BLaER1 treated with 17β-estradiol and CSF1 and Interleukin-3, amounts not matched to agents 10 nM and 100 nM (cell line): ENCODE measurements around the gene FBXO40.

ENCODE experiments used
- H3K27ac ChIP-seq, 11 experiments: shearing (Covaris generic); formaldehyde crosslinking; 2 replicates each; pipeline ENCODE4 v1.8.1; 2022
- H3K27me3 ChIP-seq, 11 experiments: shearing (Covaris generic); formaldehyde crosslinking; 2 replicates each; pipeline ENCODE4 v1.8.1; 2022
- H3K36me3 ChIP-seq, 11 experiments: shearing (Covaris generic); formaldehyde crosslinking; 2 replicates each; pipeline ENCODE4 v1.8.1; 2022
- H3K4me1 ChIP-seq, 10 experiments: shearing (Covaris generic); formaldehyde crosslinking; 2 replicates each; pipeline ENCODE4 v1.8.1; 2022
- H3K4me2 ChIP-seq, 11 experiments: shearing (Covaris generic); formaldehyde crosslinking; 2 replicates each; pipeline ENCODE4 v1.8.1; 2022
- H3K4me3 ChIP-seq, 10 experiments: shearing (Covaris generic); formaldehyde crosslinking; 2 replicates each; pipeline ENCODE4 v1.8.1; 2022
- H3K9ac ChIP-seq, 11 experiments: shearing (Covaris generic); formaldehyde crosslinking; 2 replicates each; pipeline ENCODE4 v1.8.1; 2022
- H3K9me3 ChIP-seq, 11 experiments: shearing (Covaris generic); formaldehyde crosslinking; replicated peaks in 1 of 11; 2 replicates each; pipeline ENCODE4 v1.8.1; 2022
- H4K20me1 ChIP-seq, 11 experiments: shearing (Covaris generic); formaldehyde crosslinking; 2 replicates each; pipeline ENCODE4 v1.8.1; 2022
- Cebpa-rat ChIP-seq, 11 experiments: shearing (Covaris generic); IDR thresholded peaks; 2 replicates each; pipeline ENCODE4 v1.8.1; 2022

FBXO40 gene

DNA sequence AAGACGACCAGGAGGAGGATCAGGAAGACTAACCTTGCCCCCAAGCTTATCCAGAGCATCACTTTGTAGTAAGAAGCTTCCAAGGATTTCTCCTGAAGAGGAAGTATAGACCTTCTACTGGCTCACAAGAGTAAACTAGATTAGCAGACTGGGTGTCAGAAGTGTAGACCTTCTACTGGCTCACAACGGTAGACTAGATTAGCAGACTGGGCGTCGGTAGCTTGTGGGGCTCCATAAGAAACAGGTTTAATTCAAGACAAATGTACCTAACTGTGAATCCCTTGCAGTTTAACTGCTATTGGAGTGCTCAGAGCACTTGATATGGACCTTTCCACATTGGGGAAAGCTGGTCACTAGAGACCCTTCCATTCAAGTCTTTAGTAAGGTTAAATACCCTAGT lies 12.9 kb downstream of the FBXO40 start:
- Histone ChIP-seq H4K20me1 (no peaks in the 10 kb centered on the region), H3K4me2 (no peak overlapping the region), H3K36me3 (no peaks in the 10 kb centered on the region), H3K4me1 (no peaks in the 10 kb centered on the region), H3K9me3 (no peaks in the 10 kb centered on the region), H3K4me3 (no peak overlapping the region), H3K9ac (no peak overlapping the region), H3K27ac (no peak overlapping the region), H3K27me3 (no peaks in the 10 kb centered on the region)
- no peak for TF ChIP-seq Cebpa-rat (IDR thresholded peaks at IDR 0.05)

DNA sequence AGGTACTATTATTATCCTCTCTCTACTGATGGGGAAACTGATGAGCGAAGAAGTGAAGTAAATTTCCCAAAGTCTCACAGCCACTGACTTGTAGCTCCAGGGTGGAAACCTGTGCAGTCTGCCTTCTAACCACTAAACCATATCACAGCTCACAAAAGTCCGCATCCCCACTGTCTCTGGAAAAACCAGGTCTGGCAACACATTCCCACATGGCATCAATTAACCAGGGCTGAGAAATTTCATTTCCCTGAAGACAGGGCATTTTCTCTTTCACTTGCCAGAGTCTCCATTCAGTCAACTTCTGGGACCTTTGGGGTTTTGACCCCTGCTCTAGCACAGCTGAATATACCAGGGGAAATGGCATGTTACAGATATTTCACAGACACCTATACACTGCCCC lies 26.5 kb downstream of the FBXO40 start:
- Histone ChIP-seq H3K36me3 (no peaks in the 10 kb centered on the region), H3K9me3 (no peaks in the 10 kb centered on the region), H3K27ac (no peak overlapping the region), H3K9ac (no peak overlapping the region), H3K4me3 (no peak overlapping the region), H4K20me1 (no peaks in the 10 kb centered on the region), H3K4me1 (no peaks in the 10 kb centered on the region; a peak in 1 of 20 replicates), H3K27me3 (no peaks in the 10 kb centered on the region), H3K4me2 (no peak overlapping the region)
- no peak for TF ChIP-seq Cebpa-rat (IDR thresholded peaks at IDR 0.05)

GRCh38 chr3:121621491-121621890 lies 28.3 kb downstream of the FBXO40 start:
- H3K27ac ChIP-seq: no peak overlapping the region
- TF ChIP-seq Cebpa-rat (IDR thresholded peaks at IDR 0.05): no peak
- no peaks in the 10 kb centered on the region for H3K27me3 ChIP-seq
- H3K36me3 ChIP-seq: no peaks in the 10 kb centered on the region
- H3K9ac ChIP-seq: no peak overlapping the region
- no peaks in the 10 kb centered on the region; a peak in 1 of 20 replicates for H3K4me1 ChIP-seq
- H3K9me3 ChIP-seq: no peaks in the 10 kb centered on the region
- H3K4me2 ChIP-seq: no peak overlapping the region
- H4K20me1 ChIP-seq: no peaks in the 10 kb centered on the region
- H3K4me3 ChIP-seq: no peak overlapping the region

DNA sequence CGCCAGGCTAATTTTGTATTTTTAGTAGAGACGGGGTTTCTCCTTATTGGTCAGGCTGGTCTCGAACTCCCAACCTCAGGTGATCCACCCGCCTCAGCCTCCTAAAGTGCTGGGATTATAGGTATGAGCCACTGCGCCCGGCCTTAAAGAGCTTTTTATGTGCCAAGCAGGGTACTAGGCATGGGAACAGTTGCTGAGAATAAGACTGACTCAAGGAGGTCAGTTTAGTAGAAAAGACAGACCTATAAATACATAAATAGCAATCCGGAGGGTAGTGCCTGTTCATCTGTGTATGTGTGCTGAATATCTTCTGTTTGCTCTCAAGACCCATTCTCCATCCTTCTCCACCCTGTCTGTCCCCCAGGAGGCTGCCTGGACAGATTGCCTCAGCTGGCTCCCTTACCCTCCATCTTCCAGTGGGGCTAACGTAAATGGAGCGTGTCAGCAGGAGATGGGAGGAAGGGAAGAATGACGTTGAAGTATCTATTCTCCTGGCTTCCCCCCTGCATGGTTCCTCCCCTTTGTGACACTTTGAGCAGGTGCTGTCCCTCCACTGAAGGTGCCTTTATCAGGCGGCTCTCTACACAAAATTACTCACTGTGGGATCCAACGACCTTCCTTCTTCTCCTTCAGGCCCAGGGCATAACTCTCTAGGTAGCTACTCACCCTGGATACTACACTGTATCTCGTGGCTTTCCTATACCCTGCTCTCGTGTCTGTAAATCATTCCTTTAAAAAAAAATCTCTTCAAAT lies 31.1 kb downstream of the FBXO40 start:
- H3K4me3 ChIP-seq: no peak overlapping the region

DNA sequence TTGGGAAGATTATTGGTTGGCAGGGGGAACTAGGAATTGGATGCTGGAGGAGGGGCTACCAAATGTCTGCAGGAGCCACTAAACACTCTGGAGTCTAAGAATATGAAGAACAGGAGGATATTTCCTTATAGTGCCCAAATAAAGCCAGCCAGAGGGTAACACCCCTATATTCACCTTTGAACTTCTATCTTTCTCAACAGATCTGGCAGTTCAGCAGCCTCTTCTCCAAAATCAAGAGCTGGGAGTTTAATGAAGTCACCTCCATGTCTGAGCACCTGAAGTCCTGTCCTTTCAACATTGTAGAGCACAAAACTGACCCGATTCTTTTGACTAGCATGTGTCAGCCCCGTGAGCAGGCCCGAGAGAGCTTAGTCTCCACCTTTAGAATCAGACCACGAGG lies 33.3 kb downstream of the FBXO40 start:
- no peaks in the 10 kb centered on the region for H3K27me3 ChIP-seq
- no peak for TF ChIP-seq Cebpa-rat (IDR thresholded peaks at IDR 0.05)
- no peaks in the 10 kb centered on the region for H4K20me1 ChIP-seq
- H3K4me1 ChIP-seq: no peaks in the 10 kb centered on the region; a peak in 1 of 20 replicates
- peaks cover 16 to 37% (median 23%) of the 10 kb centered on the region in 11 experiments for H3K36me3 ChIP-seq
- H3K4me2 ChIP-seq: no peak overlapping the region
- no peak overlapping the region for H3K9ac ChIP-seq
- no peak overlapping the region for H3K27ac ChIP-seq
- no peak overlapping the region for H3K4me3 ChIP-seq
- H3K9me3 ChIP-seq: no peaks in the 10 kb centered on the region

More for the DNA sequence above, 31.1 kb downstream of the FBXO40 start:
- H3K9me3 ChIP-seq: no peaks in the 10 kb centered on the region
- no peak overlapping the region for H3K9ac ChIP-seq
- no peaks in the 10 kb centered on the region for H3K27me3 ChIP-seq
- H3K36me3 ChIP-seq: peaks cover 0 to 15% (median 7%) of the 10 kb centered on the region in 11 experiments; a peak in 14 of 22 replicates
- no peak overlapping the region for H3K4me2 ChIP-seq
- H4K20me1 ChIP-seq: no peaks in the 10 kb centered on the region
- no peak overlapping the region for H3K27ac ChIP-seq
- H3K4me1 ChIP-seq: no peaks in the 10 kb centered on the region; a peak in 1 of 20 replicates
- no peak for TF ChIP-seq Cebpa-rat (IDR thresholded peaks at IDR 0.05)

GRCh38 chr3:121627211-121627610 lies 34.0 kb downstream of the FBXO40 start:
- Histone ChIP-seq H3K4me2 (no peak overlapping the region), H3K27ac (no peak overlapping the region), H3K9me3 (no peaks in the 10 kb centered on the region), H3K9ac (no peak overlapping the region), H4K20me1 (no peaks in the 10 kb centered on the region; a peak in 1 of 22 replicates), H3K4me1 (no peaks in the 10 kb centered on the region), H3K36me3 (peaks cover 23 to 44% (median 30%) of the 10 kb centered on the region in 11 experiments), H3K27me3 (no peaks in the 10 kb centered on the region), H3K4me3 (no peak overlapping the region)
- no peak for TF ChIP-seq Cebpa-rat (IDR thresholded peaks at IDR 0.05)

DNA sequence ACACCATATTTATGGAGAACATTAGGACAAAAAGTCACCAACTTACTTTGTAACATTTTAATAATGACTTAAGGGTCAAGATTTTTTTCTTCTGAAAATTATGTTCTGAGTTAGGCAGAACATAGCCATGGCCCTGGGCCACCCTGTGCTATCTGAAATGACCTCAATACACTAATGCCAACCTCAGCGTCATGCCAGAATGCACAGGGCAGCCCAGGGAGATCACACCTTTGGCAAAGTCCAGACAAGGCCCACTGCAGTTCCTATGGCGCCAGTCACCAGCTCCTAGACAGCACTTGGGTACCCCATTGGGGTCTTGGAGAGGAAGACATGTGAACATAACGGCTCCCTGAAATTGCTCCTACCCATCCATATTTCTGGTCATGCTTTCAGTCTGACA lies 34.4 kb downstream of the FBXO40 start:
- H3K9me3 ChIP-seq: no peaks in the 10 kb centered on the region
- no peaks in the 10 kb centered on the region for H3K4me1 ChIP-seq
- peaks cover 27 to 48% (median 34%) of the 10 kb centered on the region in 11 experiments for H3K36me3 ChIP-seq
- no peaks in the 10 kb centered on the region; a peak in 1 of 22 replicates for H4K20me1 ChIP-seq
- no peak for TF ChIP-seq Cebpa-rat (IDR thresholded peaks at IDR 0.05)
- H3K4me3 ChIP-seq: no peak overlapping the region
- no peak overlapping the region for H3K4me2 ChIP-seq
- no peak overlapping the region for H3K27ac ChIP-seq
- no peak overlapping the region for H3K9ac ChIP-seq
- no peaks in the 10 kb centered on the region for H3K27me3 ChIP-seq

DNA sequence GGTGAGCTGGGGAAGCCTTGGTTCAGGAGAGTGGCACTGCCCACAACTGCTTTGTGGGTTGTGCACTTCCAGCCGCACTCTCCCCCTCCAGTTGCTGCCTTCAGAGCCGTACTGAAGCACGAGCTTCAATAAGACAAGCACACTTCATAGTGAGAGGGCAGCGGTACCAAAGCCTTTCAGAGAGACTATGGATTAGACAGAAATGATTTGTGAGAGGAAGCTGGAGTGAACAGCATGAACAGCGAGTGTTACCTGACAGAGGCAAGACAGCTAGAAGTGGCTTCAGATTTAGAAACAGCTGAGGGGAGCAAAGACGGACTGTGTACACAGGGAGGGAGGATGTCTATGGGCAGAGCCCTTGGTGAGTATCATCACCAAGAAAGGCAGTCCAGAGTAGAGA lies 36.4 kb downstream of the FBXO40 start:
- no peaks in the 10 kb centered on the region for H3K27me3 ChIP-seq
- H3K9ac ChIP-seq: no peak overlapping the region
- no peak overlapping the region for H3K27ac ChIP-seq
- no peaks in the 10 kb centered on the region for H3K9me3 ChIP-seq
- H3K4me3 ChIP-seq: no peak overlapping the region
- no peak for TF ChIP-seq Cebpa-rat (IDR thresholded peaks at IDR 0.05)
- no peak overlapping the region for H3K4me2 ChIP-seq
- no peaks in the 10 kb centered on the region for H3K4me1 ChIP-seq
- H3K36me3 ChIP-seq: peaks cover 47 to 68% (median 54%) of the 10 kb centered on the region in 11 experiments
- peaks cover 0 to 6% (median 0%) of the 10 kb centered on the region in 11 experiments; a peak in 2 of 22 replicates for H4K20me1 ChIP-seq

DNA sequence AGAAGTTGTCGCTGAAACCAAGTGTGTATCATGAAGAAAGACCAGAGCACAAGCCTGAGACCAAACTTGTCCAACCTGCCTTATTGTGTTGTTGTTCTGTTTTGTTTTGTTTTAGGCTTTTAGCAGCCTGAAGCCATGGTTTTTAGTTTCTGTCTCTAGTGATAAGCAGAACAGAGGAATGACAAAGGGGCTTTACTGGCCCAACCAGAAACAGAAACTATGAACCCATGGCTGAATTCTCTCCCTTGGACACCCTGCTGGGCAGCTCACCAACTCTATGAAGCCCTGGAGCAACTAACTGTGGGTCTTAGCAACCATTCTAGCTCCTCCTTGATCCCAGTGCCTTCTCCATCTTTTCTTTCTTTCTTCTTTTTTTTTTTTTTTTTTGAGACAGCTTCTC lies 37.2 kb downstream of the FBXO40 start:
- Histone ChIP-seq H3K4me2 (no peak overlapping the region), H4K20me1 (peaks cover 0 to 6% (median 0%) of the 10 kb centered on the region in 11 experiments; a peak in 2 of 22 replicates), H3K36me3 (peaks cover 54 to 75% (median 61%) of the 10 kb centered on the region in 11 experiments), H3K27ac (no peak overlapping the region), H3K4me3 (no peak overlapping the region), H3K9me3 (no peaks in the 10 kb centered on the region), H3K9ac (no peak overlapping the region), H3K27me3 (no peaks in the 10 kb centered on the region), H3K4me1 (no peaks in the 10 kb centered on the region)
- TF ChIP-seq Cebpa-rat (IDR thresholded peaks at IDR 0.05): no peak

GRCh38 chr3:121637922-121638321 lies 44.7 kb downstream of the FBXO40 start:
- no peak overlapping the region for H3K27ac ChIP-seq
- no peak overlapping the region for H3K9ac ChIP-seq
- no peaks in the 10 kb centered on the region for H3K27me3 ChIP-seq
- peaks cover 86 to 97% (median 96%) of the 10 kb centered on the region in 11 experiments for H3K36me3 ChIP-seq
- H3K4me2 ChIP-seq: no peak overlapping the region
- no peaks in the 10 kb centered on the region for H3K9me3 ChIP-seq
- H3K4me1 ChIP-seq: no peaks in the 10 kb centered on the region
- H3K4me3 ChIP-seq: no peak overlapping the region
- H4K20me1 ChIP-seq: peaks cover 0 to 34% (median 0%) of the 10 kb centered on the region in 11 experiments; a peak in 8 of 22 replicates
- TF ChIP-seq Cebpa-rat (IDR thresholded peaks at IDR 0.05): no peak
